Measurements from ENCODE around the gene RRN3. TPM values are rescaled to one million over a fixed set of nuclear protein-coding genes. Genes with fewer than 3 reads are reported as not detected.
"Not testable (repeated sequence)": the region's sequence is repeated elsewhere in the genome, so short reads cannot be mapped to it uniquely, and the experiment has no call there.

RRN3 gene
- total RNA-seq (29.9 TPM), polyA plus RNA-seq (10 to 100 TPM; 21.6 to 31.3 (median 27.1) TPM)

GRCh38 chr16:15093955-15094827 is at the start of gene RRN3:
RRN3 (minus strand) TSS chr16:15094272; CDS start chr16:15094233, 39 bp downstream.
- ATAC-seq (ENCODE audit: low read depth in 2 of 2) (peak; percentile 99 to 100), DNase-seq (peak; percentile 80 to 93 (median 83))
- peak within 1 kb of the TSS; percentile 90 for H3K4me3 ChIP-seq (ENCODE audit: low read depth, low read length)
- H3K27me3 Mint-ChIP-seq; H3K9me3 Mint-ChIP-seq; H3K27me3 ChIP-seq (ENCODE audit: control insufficient read depth, insufficient read depth, low read length); H3K9me3 ChIP-seq (ENCODE audit: control insufficient read depth in 2 of 2, low read length in 2 of 2); H3K36me3 ChIP-seq (ENCODE audit: control insufficient read depth, insufficient read depth, low read length); H3K36me3 Mint-ChIP-seq: not testable (repeated sequence)
- Mint-ChIP-seq H3K4me3 (peak within 1 kb of the TSS; percentile 97 to 98 (median 97)), H3K4me1 (peaks cover 14 to 39% (median 19%) of the 10 kb centered on the region in 4 donors), H3K27ac (peak within 1 kb of the TSS; percentile 97 to 99 (median 98))
- peak within 1 kb of the TSS; percentile 68 for H3K27ac ChIP-seq (ENCODE audit: insufficient read depth, low read length, poor library complexity, severe bottlenecking)
- H3K4me1 ChIP-seq (ENCODE audit: control insufficient read depth, insufficient read depth, low read length, poor library complexity, severe bottlenecking): peaks cover 14% of the 10 kb centered on the region

GRCh38 chr16:15143601-15144091 is 49.6 kb upstream of the RRN3 start:
- not testable (repeated sequence) for H3K27me3 ChIP-seq (ENCODE audit: control insufficient read depth, insufficient read depth, low read length); H3K27ac Mint-ChIP-seq; H3K4me3 Mint-ChIP-seq; H3K4me1 ChIP-seq (ENCODE audit: control insufficient read depth, insufficient read depth, low read length, poor library complexity, severe bottlenecking); H3K36me3 Mint-ChIP-seq; DNase-seq; H3K27ac ChIP-seq (ENCODE audit: insufficient read depth, low read length, poor library complexity, severe bottlenecking); H3K36me3 ChIP-seq (ENCODE audit: control insufficient read depth, insufficient read depth, low read length); H3K4me3 ChIP-seq (ENCODE audit: low read depth, low read length); H3K9me3 ChIP-seq (ENCODE audit: control insufficient read depth in 2 of 2, low read length in 2 of 2); H3K27me3 Mint-ChIP-seq; H3K9me3 Mint-ChIP-seq; H3K4me1 Mint-ChIP-seq; ATAC-seq (ENCODE audit: low read depth in 2 of 2)

GRCh38 chr16:15142891-15143600 is 49.0 kb upstream of the RRN3 start:
- not testable (repeated sequence) for H3K36me3 Mint-ChIP-seq; H3K4me3 Mint-ChIP-seq; H3K4me3 ChIP-seq (ENCODE audit: low read depth, low read length); H3K9me3 Mint-ChIP-seq; H3K27me3 Mint-ChIP-seq; H3K9me3 ChIP-seq (ENCODE audit: control insufficient read depth in 2 of 2, low read length in 2 of 2); H3K4me1 ChIP-seq (ENCODE audit: control insufficient read depth, insufficient read depth, low read length, poor library complexity, severe bottlenecking); H3K27me3 ChIP-seq (ENCODE audit: control insufficient read depth, insufficient read depth, low read length); H3K4me1 Mint-ChIP-seq; ATAC-seq (ENCODE audit: low read depth in 2 of 2); DNase-seq; H3K27ac ChIP-seq (ENCODE audit: insufficient read depth, low read length, poor library complexity, severe bottlenecking); H3K27ac Mint-ChIP-seq; H3K36me3 ChIP-seq (ENCODE audit: control insufficient read depth, insufficient read depth, low read length)

- not testable (repeated sequence) for H3K9me3 ChIP-seq (ENCODE audit: control insufficient read depth in 2 of 2, low read length in 2 of 2); H3K4me1 Mint-ChIP-seq; ATAC-seq (ENCODE audit: low read depth in 2 of 2); H3K9me3 Mint-ChIP-seq; DNase-seq; H3K27me3 Mint-ChIP-seq; H3K36me3 Mint-ChIP-seq; H3K4me1 ChIP-seq (ENCODE audit: control insufficient read depth, insufficient read depth, low read length, poor library complexity, severe bottlenecking); H3K27ac ChIP-seq (ENCODE audit: insufficient read depth, low read length, poor library complexity, severe bottlenecking); H3K27me3 ChIP-seq (ENCODE audit: control insufficient read depth, insufficient read depth, low read length); H3K36me3 ChIP-seq (ENCODE audit: control insufficient read depth, insufficient read depth, low read length); H3K4me3 ChIP-seq (ENCODE audit: low read depth, low read length); H3K4me3 Mint-ChIP-seq
- peak overlapping the region in 1 of 3 donors; percentile 14 for H3K27ac Mint-ChIP-seq
Observed at GRCh38 chr16:15142107-15142890, 48.2 kb upstream of the RRN3 start.

- H3K9me3 ChIP-seq (ENCODE audit: control insufficient read depth in 2 of 2, low read length in 2 of 2): no peaks in the 10 kb centered on the region
- Mint-ChIP-seq H3K4me3 (peak overlapping the region in 1 of 4 donors; percentile 52), H3K9me3 (no peaks in the 10 kb centered on the region), H3K4me1 (peaks cover 0 to 6% (median 0%) of the 10 kb centered on the region in 4 donors), H3K27ac (no peak overlapping the region), H3K36me3 (no peaks in the 10 kb centered on the region), H3K27me3 (no peaks in the 10 kb centered on the region)
- H3K27ac ChIP-seq (ENCODE audit: insufficient read depth, low read length, poor library complexity, severe bottlenecking): no peak overlapping the region
- DNase-seq (no peak), ATAC-seq (ENCODE audit: low read depth in 2 of 2) (no peak)
- H3K4me1 ChIP-seq (ENCODE audit: control insufficient read depth, insufficient read depth, low read length, poor library complexity, severe bottlenecking): no peaks in the 10 kb centered on the region
- H3K27me3 ChIP-seq (ENCODE audit: control insufficient read depth, insufficient read depth, low read length): no peaks in the 10 kb centered on the region
- H3K36me3 ChIP-seq (ENCODE audit: control insufficient read depth, insufficient read depth, low read length): no peaks in the 10 kb centered on the region
- no peak overlapping the region for H3K4me3 ChIP-seq (ENCODE audit: low read depth, low read length)
Observed at GRCh38 chr16:15141586-15141985, 47.5 kb upstream of the RRN3 start.

- not testable (repeated sequence) for DNase-seq; H3K4me3 ChIP-seq (ENCODE audit: low read depth, low read length); H3K9me3 ChIP-seq (ENCODE audit: control insufficient read depth in 2 of 2, low read length in 2 of 2); H3K27me3 Mint-ChIP-seq; H3K4me1 Mint-ChIP-seq; H3K36me3 Mint-ChIP-seq; H3K9me3 Mint-ChIP-seq; H3K36me3 ChIP-seq (ENCODE audit: control insufficient read depth, insufficient read depth, low read length); H3K27ac ChIP-seq (ENCODE audit: insufficient read depth, low read length, poor library complexity, severe bottlenecking); H3K27me3 ChIP-seq (ENCODE audit: control insufficient read depth, insufficient read depth, low read length); H3K27ac Mint-ChIP-seq; H3K4me3 Mint-ChIP-seq; H3K4me1 ChIP-seq (ENCODE audit: control insufficient read depth, insufficient read depth, low read length, poor library complexity, severe bottlenecking)
- peak in 1 of 2 donors; percentile 39 for ATAC-seq (ENCODE audit: low read depth in 2 of 2)
Observed at GRCh38 chr16:15140444-15141365, 46.6 kb upstream of the RRN3 start.

GRCh38 chr16:15137514-15137913 is 43.4 kb upstream of the RRN3 start:
- DNase-seq; H3K27me3 ChIP-seq (ENCODE audit: control insufficient read depth, insufficient read depth, low read length); H3K36me3 Mint-ChIP-seq; H3K4me1 Mint-ChIP-seq; H3K36me3 ChIP-seq (ENCODE audit: control insufficient read depth, insufficient read depth, low read length); H3K27ac ChIP-seq (ENCODE audit: insufficient read depth, low read length, poor library complexity, severe bottlenecking); H3K4me3 ChIP-seq (ENCODE audit: low read depth, low read length); ATAC-seq (ENCODE audit: low read depth in 2 of 2); H3K4me1 ChIP-seq (ENCODE audit: control insufficient read depth, insufficient read depth, low read length, poor library complexity, severe bottlenecking); H3K9me3 ChIP-seq (ENCODE audit: control insufficient read depth in 2 of 2, low read length in 2 of 2); H3K9me3 Mint-ChIP-seq; H3K27ac Mint-ChIP-seq; H3K4me3 Mint-ChIP-seq; H3K27me3 Mint-ChIP-seq: not testable (repeated sequence)
